Osteoblast (primary cell): Measurements from ENCODE around the gene SCLY. TPM values are rescaled to one million over a fixed set of nuclear protein-coding genes. Genes with fewer than 3 reads are reported as not detected.

ENCODE experiments used
- DNase-seq: peaks from one replicate; pipeline ENCODE4 v3.0.0; 2011; ENCODE audit warnings: low spot score, mixed read lengths; ENCODE audit not compliant: insufficient read length; ENCODE audit errors: missing footprints
- H2AFZ ChIP-seq: 2 replicates; pipeline ENCODE4 v1.6.0; 2011; ENCODE audit warnings: mild to moderate bottlenecking, low read length
- H3K27ac ChIP-seq: 2 replicates; pipeline ENCODE4 v1.5.1; 2011; ENCODE audit warnings: mild to moderate bottlenecking, low read depth, low read length, moderate library complexity
- H3K27me3 ChIP-seq: 2 replicates; pipeline ENCODE4 v1.6.0; 2012; ENCODE audit warnings: mild to moderate bottlenecking, control low read depth, inconsistent platforms, low read length, moderate library complexity; ENCODE audit not compliant: insufficient read depth
- H3K36me3 ChIP-seq: 2 replicates; pipeline ENCODE4 v1.5.1; 2011; ENCODE audit warnings: mild to moderate bottlenecking, low read length, control low read depth, moderate library complexity; ENCODE audit not compliant: insufficient read depth
- H3K4me1 ChIP-seq: 2 replicates; pipeline ENCODE4 v1.5.1; 2011; ENCODE audit warnings: mild to moderate bottlenecking, low read length, control low read depth, moderate library complexity; ENCODE audit not compliant: insufficient read depth
- H3K4me2 ChIP-seq: 2 replicates; pipeline ENCODE4 v1.6.0; 2011; ENCODE audit warnings: mild to moderate bottlenecking, low read length; ENCODE audit not compliant: insufficient read depth
- H3K4me3 ChIP-seq: fragments of 200-600 bp; sonication (generic); 3 replicates; pipeline ENCODE4 v1.5.1; 2012; ENCODE audit warnings: mild to moderate bottlenecking, low read length, inconsistent platforms; ENCODE audit not compliant: insufficient read depth
- H3K79me2 ChIP-seq: 2 replicates; pipeline ENCODE4 v1.6.0; 2012; ENCODE audit warnings: mild to moderate bottlenecking, low read length, control low read depth, inconsistent platforms; ENCODE audit not compliant: insufficient read depth
- H3K9me3 ChIP-seq: 2 replicates; pipeline ENCODE4 v1.5.1; 2011; ENCODE audit warnings: low read depth, low read length, control low read depth
- H4K20me1 ChIP-seq: 2 replicates; pipeline ENCODE4 v1.6.0; 2012; ENCODE audit warnings: mild to moderate bottlenecking, low read length, control low read depth; ENCODE audit not compliant: insufficient read depth
- total RNA-seq: library from RNA; depleted of rRNA; stranded (reverse); fragments of >200 nt; gene quantifications from 2 replicates; pipeline ENCODE4 v1.2.3, GENCODE V29; 2012
- TF ChIP-seq, protein P1 (sequence below): IDR thresholded peaks from 2 replicates; pipeline ENCODE4 v1.5.1; 2011; ENCODE audit warnings: mild to moderate bottlenecking, low read depth, low read length, moderate library complexity; ENCODE audit errors: extremely low read depth

Gene SCLY
- total RNA-seq, 1 donor: 11.6 TPM

DNA sequence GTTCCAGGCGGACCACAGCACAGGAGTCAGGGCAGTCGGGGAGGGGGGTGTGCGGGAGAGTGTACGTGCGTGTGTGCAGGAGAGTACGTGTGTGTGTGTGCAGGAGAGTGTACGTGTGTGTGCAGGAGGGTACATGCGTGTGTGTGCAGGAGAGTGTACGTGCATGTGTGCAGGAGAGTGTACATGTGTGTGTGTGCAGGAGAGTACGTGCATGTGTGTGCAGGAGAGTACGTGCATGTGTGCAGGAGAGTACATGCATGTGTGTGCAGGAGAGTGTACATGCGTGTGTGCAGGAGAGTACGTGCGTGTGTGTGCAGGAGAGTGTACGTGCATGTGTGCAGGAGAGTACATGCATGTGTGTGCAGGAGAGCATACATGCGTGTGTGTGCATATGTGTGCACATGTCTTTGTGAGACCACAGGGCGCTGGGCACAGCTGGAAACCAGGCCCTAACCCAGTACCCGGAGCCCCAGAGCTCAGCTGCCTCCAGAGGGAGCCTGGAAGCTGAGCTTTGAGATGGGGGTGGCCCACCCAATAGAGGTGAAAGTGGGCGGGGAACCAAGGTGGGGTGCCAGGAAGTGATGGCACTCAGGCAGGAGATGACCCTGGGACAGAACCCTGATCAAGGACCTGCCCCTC, 63.8 kb downstream of the SCLY start:
- no peaks in the 10 kb centered on the region for H3K36me3 ChIP-seq
- H3K4me1 ChIP-seq: peaks cover 12% of the 10 kb centered on the region
- no peaks in the 10 kb centered on the region for H3K9me3 ChIP-seq
- no peak overlapping the region for H3K4me2 ChIP-seq
- TF ChIP-seq, protein P1, sequence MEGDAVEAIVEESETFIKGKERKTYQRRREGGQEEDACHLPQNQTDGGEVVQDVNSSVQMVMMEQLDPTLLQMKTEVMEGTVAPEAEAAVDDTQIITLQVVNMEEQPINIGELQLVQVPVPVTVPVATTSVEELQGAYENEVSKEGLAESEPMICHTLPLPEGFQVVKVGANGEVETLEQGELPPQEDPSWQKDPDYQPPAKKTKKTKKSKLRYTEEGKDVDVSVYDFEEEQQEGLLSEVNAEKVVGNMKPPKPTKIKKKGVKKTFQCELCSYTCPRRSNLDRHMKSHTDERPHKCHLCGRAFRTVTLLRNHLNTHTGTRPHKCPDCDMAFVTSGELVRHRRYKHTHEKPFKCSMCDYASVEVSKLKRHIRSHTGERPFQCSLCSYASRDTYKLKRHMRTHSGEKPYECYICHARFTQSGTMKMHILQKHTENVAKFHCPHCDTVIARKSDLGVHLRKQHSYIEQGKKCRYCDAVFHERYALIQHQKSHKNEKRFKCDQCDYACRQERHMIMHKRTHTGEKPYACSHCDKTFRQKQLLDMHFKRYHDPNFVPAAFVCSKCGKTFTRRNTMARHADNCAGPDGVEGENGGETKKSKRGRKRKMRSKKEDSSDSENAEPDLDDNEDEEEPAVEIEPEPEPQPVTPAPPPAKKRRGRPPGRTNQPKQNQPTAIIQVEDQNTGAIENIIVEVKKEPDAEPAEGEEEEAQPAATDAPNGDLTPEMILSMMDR: no peak
- DNase-seq: peak; percentile 29
- H2AFZ ChIP-seq: no peak overlapping the region
- H3K4me3 ChIP-seq: no peak overlapping the region
- H4K20me1 ChIP-seq: no peaks in the 10 kb centered on the region
- peaks cover 13% of the 10 kb centered on the region for H3K27me3 ChIP-seq
- H3K27ac ChIP-seq: no peak overlapping the region
- H3K79me2 ChIP-seq: no peaks in the 10 kb centered on the region

DNA sequence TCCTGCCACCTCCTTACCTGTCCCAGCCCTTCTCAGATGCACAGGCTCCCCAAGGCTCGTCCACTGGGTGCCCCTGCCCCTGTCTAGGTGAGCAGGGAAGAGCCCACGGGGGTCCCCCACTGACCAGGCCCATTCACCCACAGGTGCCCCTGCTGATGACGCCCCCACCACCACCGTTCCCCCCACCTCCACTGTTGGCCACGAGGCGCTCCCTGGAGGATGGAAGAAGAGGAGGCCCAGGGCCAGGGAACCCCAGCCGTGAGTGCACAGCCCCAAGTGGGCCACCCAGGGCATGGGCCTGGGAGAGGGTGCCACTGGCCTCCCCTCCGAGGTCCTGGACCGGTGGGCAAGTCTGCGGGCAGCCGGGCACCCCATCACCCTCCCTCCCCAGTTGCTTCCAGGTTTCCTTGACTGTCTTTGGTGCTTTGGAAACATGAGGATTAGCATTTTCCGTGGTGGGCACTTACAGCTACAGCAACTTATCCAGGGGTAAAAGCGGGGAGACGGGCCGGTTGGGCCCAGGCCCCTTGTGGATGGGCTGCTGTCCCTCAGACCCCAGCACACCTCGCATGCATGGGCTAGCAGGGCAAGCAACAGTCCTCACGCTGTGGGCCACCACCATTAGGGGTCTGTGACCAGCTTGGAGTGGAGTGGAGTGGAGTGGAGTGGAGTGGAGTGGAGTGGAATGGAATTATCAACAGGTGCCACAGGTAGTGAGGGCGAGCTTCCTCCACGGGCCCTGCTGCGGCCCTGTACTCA, 64.5 kb downstream of the SCLY start:
- peaks cover 12% of the 10 kb centered on the region for H3K4me1 ChIP-seq
- H3K4me3 ChIP-seq: no peak overlapping the region
- H3K36me3 ChIP-seq: no peaks in the 10 kb centered on the region
- DNase-seq: peak; percentile 81
- H3K27me3 ChIP-seq: peaks cover 7% of the 10 kb centered on the region
- no peaks in the 10 kb centered on the region for H3K9me3 ChIP-seq
- no peak overlapping the region for H2AFZ ChIP-seq
- no peak overlapping the region for H3K27ac ChIP-seq
- H3K4me2 ChIP-seq: no peak overlapping the region
- TF ChIP-seq, protein P1: no peak
- no peaks in the 10 kb centered on the region for H4K20me1 ChIP-seq
- H3K79me2 ChIP-seq: no peaks in the 10 kb centered on the region

DNA sequence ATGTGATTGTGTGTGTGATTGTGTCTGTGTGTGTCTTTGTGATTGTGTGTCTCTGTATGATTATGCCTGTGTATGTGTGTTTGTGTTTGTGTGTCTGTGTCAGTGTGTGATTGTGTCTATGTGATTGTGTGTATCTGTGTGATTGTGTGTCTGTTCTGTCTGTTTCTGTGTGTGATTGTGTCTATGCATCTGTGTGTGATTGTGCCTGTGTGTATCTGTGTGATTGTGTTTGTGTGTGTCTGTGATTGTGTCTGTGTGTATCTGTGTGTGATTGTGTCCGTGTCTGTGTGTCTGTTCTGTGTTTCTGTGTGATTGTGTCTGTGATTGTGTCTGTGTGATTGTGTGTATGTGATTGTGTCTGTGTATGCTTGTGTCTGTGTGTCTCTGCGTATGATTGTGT, 65.5 kb downstream of the SCLY start:
- Histone ChIP-seq H3K4me1 (peaks cover 12% of the 10 kb centered on the region), H3K27ac (no peak overlapping the region), H3K9me3 (no peaks in the 10 kb centered on the region), H3K79me2 (no peaks in the 10 kb centered on the region), H3K4me2 (no peak overlapping the region), H3K36me3 (no peaks in the 10 kb centered on the region), H3K4me3 (no peak overlapping the region), H3K27me3 (no peaks in the 10 kb centered on the region), H4K20me1 (no peaks in the 10 kb centered on the region), H2AFZ (no peak overlapping the region)
- TF ChIP-seq, protein P1: no peak
- DNase-seq: no peak

DNA sequence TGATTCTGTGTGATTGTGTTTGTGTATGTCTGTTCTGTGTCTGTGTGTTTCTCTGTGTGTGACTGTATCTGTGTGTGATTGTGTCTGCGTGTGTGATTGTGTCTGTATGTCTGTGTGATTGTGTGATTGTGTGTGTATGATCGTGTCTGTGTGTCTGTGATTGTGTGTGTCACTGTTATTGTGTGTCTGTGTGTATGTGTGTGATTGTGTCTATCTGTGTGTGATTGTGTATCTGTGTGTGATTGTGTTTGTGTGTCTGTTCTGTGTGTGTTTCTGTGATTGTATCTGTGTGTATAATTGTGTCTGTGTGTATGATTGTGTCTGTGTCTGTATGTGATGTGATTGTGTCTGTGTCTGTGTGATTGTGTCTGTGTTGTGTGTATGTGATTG, 66.0 kb downstream of the SCLY start:
- Histone ChIP-seq H3K79me2 (no peaks in the 10 kb centered on the region), H3K27me3 (no peaks in the 10 kb centered on the region), H4K20me1 (no peaks in the 10 kb centered on the region), H2AFZ (peak overlapping the region; percentile 98), H3K9me3 (no peaks in the 10 kb centered on the region), H3K36me3 (no peaks in the 10 kb centered on the region), H3K27ac (no peak overlapping the region), H3K4me2 (peak overlapping the region; percentile 73), H3K4me1 (peaks cover 12% of the 10 kb centered on the region), H3K4me3 (peak overlapping the region; percentile 62)
- DNase-seq: no peak
- TF ChIP-seq, protein P1: no peak
